NCI-H1694 treated with DMSO at 0.1 percent for 48 hours (cell line): ENCODE results near the gene THEMIS2.
A peak's percentile ranks its signal among the peaks of the same experiment; 100 is the strongest.
"Not testable (repeated sequence)": the region's sequence is repeated elsewhere in the genome, so short reads cannot be mapped to it uniquely, and the experiment has no call there.

ENCODE experiments used
- DNase-seq: peaks from one replicate; lab custom pipeline; 2025; lab: John Stamatoyannopoulos, UW

THEMIS2 gene

DNA sequence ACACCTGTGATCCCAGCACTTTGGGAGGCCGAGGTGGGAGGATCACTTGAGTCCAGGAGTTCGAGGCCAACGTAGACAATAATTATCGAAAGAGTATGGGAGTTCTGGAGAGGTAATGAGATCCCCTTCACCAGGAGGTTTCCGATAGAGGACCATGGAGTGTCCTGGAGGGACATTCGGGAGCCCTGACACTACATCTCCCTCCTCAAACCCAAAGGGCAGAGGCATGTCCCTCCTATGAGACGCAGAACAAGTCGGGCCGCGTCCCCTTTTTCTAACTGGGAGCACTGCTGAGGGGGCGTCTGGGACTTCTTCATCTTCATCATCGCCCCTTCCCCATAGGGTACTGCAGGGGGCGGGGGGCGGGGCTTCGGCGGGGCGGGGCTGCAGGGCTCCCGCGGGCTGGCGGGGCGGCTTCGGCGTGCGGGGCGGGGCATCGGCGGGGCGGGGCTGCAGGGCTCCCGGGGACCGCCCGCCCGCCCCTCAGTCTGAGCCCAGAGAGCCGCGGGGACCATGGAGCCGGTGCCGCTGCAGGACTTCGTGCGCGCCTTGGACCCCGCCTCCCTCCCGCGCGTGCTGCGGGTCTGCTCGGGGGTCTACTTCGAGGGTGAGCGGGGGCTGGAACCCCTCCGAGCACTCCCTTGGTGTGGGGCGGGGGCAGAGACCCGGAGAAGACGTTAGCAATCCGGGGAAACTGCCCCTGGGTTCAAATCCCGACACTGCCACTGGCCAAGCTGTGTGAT lies at the start of gene THEMIS2:
Gene THEMIS2 (plus strand): TSS at position 486 of the 743 bp plus-strand sequence. CDS start 28 bp downstream, at position 514.
- no peak for DNase-seq

DNA sequence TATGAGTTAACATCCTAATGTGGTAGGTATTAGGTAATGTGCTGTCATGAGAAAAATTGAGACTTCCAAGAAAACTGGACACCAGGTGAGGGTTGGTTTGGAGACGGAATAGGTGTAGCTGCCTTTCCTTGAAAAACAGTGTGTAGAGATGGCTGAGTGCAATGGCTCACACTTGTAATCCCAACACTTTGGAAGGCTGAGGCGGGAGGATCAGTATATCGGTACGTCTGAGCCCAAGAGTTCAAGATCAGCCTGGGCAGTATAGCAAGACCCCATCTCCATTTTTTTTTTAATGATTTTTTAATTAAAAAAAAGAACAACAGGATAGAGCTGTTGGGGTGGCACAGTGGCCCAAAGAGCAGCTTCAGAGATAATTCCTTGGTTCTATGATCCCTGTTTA lies 48.6 kb upstream of the THEMIS2 start:
- DNase-seq = no peak

DNA sequence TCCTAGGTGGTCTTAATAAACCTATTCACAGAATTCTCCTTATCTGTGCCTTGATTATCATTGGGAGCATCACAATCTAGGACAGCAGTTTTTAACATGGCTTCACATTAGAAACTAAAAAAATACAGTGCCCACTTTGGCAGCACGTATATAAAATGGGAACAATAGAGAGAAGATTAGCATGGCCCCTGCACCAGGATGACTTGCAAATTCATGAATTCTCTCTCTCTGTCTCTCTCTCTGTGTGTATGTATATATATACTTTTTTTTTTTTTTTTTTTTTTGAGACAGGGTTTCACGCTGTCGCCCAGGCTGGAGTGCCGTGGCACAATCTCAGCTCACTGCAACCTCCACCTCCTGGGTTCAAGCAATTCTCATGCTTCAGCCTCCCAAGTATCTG lies 47.9 kb upstream of the THEMIS2 start:
- no peak for DNase-seq

DNA sequence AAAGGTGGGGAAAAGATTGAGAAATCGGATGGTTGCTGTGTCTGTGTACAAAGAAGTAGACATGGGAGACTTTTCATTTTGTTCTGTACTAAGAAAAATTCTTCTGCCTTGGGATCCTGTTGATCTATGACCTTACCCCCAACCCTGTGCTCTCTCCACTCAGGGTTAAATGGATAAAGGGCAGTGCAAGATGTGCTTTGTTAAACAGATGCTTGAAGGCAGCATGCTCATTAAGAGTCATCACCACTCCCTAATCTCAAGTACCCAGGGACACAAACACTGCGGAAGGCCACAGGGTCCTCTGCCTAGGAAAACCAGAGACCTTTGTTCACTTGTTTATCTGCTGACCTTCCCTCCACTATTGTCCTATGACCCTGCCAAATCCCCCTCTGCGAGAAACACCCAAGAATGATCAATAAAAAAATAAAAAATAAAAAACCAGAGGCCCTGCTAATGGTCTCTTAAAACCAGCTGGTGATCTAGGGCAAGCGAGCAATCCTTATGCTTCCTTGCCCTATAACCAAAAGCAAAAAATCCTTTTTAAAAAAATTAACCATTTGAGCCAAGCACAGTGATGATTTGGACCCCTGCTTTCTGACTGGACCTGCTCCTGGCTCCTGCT lies 42.9 kb upstream of the THEMIS2 start:
- DNase-seq = not testable (repeated sequence)

DNA sequence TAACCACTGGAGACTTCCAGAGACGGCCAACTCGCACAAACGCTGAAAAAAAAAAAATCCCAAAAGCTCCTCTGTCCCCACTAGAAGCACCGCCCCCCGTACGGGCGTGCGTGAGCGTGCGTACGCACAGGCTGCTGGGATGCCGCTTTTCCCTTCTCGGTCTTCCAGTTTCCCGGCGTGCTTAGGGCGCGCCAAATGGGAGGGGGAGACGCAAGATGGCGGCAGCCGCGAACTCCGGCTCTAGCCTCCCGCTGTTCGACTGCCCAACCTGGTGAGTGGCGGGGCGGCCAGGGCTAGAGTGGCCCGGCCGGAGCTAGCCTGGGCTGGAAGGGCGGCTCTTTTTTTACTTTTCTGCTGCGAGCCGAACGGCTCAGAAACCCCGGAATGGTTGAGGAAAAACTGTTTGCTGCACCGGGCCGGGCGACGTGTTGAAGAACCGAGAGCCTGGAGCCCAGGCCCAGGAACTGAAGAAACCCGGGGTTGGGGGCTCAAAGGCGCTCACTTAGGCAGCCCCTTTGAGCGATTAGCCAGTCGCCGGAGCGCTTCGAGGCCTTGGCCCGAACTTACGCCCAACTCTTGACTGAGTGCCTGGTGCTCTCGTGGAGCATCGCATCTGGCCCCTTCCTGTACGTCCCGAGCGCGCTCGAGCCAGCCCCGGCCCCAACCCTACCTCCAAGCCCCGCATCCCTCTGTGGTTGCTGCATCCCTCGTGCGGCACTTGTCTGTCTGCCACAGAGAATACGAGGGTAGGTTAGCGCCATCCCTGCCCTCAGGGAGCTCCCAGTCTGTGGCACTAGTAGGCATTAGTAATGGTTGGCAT lies 41.5 kb upstream of the THEMIS2 start, which contains the start of gene PPP1R8:
Gene PPP1R8 (plus strand): TSS at position 162 of the 820 bp plus-strand sequence. CDS start 54 bp downstream, at position 216.
- peak; percentile 91 for DNase-seq

DNA sequence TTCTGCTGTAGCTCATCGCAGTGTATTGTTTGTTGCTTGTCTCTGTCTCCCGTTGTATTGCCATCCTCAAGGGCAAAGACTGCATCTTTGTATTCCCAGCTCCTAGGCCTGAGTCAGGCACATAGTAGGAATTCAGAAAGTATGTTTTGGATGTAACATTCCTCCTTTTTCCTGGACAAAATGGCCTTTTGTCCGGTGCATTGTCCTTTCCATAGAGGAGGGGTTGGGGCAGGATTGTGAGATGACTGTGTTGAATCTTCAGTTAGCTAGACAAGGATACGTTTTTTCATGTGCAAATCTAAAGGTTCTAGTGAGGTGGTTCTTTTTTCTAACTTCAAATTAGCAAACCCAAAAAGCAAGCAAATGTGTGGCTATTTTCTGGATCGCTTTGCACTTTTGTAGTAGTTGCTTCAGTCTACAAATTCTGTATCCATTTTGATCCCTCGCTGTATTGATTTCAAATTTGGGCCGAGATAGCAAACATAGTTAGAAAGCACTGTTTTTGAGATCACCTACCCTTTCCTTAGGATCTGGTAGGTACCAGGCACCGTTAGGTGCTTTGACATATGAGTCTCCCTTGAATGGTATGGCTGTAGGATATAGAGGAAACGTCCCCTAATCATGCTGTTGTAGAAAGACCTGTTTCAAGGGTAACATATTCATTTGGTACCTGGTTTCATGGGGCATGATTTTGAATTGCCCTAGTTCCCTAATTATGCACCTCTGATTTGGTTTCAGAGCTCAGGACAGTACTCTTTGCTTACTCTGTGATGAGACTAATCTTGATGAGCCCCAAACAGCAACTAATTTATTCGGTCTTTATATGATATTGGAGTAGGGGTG lies 40.6 kb upstream of the THEMIS2 start:
- DNase-seq = no peak

DNA sequence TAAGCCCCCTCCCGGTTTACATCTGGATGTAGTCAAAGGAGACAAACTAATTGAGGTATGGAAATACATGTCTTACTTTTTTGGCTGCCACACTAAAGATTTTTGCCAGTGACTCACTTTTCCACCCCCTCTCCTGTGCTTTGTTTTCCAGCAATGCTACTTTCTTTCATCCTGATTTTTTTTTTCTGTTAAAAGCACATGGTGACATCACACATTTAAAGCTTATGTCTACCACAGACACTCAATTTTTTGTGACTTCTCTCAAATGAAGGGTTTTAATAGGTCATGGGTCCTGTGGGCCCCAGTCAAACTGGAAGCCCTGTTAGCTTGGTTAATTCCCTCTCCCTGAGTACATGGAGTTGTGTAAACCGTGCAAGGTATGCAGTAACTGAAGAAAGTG lies 39.6 kb upstream of the THEMIS2 start:
- no peak for DNase-seq

DNA sequence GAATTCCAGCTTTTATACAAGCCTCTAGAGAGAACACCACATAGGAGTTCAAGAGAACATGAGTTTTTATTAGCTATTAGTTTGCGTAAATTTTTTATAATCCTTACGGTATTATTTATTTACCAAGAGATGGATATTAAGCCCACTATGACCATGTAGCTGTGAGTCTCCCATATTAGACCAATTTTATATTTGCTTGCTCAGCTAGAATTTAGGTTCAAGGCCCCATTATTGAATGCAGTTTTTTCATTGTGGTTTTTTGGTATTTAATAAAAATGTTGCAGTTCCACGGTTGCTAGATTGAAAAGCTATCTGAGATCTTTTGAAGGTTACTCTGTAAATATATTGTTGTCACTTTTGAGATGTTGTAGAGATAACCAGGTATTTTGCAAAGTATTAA lies 38.9 kb upstream of the THEMIS2 start:
- DNase-seq = no peak

DNA sequence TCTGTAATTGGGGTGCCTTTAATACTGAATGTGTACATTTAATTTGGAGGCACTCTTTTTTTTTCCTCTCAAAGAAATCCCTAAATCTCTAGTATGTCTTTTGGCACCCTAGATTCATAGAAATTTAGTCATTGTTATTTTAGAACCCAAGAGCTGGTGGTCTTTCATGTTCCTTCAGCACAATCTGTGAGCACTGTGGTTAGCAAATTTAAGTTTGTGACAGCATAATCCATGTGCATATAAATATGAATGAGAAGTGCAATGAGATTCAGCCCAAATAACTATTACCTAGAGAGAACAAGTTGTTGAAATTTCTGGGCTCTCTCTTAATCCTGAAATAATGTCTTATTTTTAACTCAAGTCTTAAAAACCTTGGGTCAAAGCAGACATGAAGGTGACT lies 37.3 kb upstream of the THEMIS2 start:
- no peak for DNase-seq

DNA sequence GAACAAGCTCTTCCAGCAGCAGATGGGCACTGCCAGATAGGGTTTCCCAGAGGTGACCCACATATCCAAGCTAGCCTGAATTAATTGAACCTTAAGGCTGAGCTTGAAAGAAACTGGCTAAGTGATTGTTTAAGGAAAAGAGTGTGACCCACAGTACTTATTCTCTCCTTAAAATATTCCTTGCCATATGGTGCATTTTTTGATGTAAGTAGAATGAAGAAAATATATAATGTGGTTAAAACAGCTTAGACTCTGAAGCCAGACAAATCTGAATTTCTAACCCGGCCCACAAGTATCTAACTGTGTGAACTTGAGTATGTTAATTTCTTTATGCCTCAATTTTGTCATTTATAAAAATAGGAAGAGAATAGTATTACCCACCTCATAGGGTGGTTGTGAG lies 36.8 kb upstream of the THEMIS2 start:
- no peak for DNase-seq

DNA sequence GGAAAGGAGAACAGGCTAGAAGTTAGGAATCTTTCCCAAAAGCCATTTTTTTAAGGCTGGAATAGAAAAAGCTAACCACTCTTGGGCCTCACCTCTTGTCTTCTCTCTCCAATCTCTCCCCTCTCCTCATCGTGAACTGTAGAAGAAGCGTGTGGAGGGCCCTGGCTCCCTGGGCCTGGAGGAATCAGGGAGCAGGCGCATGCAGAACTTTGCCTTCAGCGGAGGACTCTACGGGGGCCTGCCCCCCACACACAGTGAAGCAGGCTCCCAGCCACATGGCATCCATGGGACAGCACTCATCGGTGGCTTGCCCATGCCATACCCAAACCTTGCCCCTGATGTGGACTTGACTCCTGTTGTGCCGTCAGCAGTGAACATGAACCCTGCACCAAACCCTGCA lies 22.4 kb upstream of the THEMIS2 start:
- no peak for DNase-seq

DNA sequence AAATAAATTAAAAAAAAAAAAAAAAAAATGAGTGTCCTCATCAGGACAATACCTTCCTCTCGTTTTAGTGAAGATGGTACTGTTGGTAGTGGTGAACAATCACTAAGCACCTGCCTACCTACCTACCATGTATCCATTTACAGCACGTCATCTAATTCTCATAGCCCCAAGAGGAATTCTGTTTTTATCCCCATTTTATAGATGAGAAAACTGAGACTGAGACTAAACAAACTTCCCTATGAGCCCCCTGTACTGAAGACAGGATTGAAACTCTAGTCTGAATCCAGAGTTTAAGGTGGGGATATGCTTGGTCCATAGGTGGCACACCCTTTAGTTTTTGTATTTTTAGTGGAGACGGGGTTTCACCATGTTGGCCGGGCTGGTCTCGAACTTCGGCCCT lies 17.3 kb upstream of the THEMIS2 start:
- DNase-seq = no peak

DNA sequence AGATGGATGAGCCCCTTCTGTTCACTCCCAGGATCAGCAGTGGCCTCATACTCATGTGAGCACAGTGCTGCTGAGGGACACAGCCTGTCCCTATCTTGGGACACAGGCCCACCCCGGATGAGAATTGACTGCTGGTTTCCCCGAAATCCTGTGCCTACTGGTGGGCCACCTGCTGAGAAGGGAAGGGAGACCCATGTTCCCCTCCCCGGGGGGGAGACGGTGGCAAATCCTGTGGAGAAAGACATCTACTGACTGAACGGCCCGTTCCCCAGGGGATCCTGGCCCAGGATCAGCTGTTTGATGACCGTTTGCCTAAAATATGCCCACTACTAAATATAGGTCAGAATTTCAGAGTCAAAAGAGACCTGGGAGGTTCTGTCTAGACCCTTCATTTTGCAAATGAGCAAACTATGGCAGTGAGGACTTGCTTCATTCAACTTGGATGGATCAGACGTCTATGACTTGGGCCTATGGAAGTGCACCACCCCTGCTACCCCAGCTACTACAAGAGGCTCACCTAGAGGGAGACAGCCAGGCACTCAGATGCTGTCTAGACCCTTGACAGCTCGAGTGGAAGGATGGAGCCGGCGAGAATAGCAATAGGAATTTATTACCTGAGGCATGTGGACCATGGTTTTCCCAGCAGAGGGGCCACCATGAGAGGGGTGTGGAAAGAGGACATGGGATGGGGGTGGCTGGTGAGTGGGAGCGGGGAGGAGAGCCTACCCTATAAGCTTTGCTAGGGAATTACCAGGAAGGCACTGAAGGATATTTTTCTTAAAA lies 15.6 kb upstream of the THEMIS2 start:
- no peak for DNase-seq

DNA sequence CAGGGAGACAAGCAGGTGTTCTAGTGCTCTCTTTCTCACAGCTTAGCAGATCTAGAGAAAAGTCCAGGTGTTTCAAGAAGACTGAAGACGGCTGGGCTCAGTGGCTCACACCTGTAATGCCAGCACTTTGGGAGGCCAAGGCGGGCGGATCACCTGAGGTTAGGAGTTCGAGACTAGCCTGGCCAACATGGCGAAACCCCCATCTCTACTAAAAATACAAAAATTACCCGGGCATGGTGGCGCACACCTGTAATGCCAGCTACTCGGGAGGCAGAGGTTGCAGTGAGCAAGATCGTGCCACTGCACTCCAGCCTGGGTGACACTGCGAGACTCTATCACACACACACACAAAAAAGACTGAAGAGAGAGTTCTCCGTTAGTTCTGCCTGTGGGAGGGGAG lies 14.8 kb upstream of the THEMIS2 start:
- DNase-seq = not testable (repeated sequence)

DNA sequence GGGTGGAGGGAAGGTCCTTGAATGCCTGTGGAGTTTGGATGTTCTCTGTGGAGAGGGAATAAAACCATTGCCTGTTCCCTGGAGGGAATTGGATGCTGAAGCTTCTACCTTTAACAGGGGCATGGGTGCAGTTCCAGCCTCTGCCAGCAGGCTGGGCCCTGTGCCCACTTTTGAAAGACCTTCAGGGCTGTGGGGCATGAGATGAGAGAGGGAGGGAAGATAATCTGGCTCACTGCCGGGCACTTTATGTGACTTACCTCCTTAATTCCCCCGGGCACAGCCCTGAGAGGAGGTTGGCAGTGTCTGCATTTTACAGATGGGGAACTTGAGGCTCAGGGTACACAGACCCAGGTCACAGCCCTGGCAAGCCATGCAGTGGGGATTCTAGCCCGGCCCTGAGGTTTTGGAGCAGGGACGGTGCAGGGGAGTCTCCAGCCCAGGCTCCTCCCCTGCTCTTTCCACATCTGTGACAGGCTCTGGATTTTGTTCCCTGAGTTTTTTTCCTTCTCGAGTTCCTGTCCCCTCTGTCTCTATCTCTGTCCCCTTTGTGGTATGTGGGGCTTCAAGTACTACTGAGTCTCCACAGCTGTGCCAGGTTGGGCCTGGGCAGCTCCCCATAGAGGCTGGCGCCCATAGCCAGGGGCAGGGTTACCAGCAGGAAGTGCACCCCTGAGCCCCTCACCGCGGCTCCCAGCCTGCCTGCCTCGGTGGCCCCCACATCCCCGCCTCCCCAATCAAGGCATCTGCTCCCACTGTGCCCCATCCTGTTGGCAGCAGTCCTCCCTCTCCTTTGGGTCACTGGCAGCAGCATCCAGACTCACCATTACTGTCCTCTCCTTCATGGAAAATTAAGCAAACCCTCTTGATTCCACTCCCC lies 14.0 kb upstream of the THEMIS2 start:
- DNase-seq = peak; percentile 69

DNA sequence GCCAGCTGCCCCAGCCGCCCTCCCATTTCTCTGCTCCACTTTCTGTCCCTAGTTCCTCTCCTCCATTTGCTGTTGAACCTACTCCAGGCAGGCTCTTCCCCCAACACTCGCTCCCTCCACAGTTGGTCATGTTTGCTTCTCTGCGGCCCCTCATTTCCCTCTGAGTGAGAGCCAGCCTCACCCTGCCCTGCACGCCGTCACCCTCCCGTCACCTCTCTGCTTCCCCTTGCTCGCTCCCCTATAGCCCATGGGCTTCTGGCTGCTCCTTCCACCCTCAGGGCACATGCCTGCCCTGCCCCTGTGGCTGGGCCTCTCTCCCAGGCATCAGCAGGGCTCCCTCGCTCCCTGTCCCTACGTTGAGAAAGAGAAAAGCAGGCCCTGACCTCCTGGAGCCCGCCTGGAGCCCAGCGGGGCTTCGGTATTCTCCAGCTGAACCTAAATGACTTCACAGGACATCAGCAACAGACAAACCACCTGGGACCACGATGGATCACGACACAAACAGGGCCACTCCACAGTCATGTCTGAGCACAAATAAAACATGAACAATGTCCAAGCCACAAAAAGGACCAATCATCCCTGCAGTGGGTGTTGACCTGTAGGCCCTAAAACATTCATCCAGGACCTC lies 13.3 kb upstream of the THEMIS2 start:
- no peak for DNase-seq

DNA sequence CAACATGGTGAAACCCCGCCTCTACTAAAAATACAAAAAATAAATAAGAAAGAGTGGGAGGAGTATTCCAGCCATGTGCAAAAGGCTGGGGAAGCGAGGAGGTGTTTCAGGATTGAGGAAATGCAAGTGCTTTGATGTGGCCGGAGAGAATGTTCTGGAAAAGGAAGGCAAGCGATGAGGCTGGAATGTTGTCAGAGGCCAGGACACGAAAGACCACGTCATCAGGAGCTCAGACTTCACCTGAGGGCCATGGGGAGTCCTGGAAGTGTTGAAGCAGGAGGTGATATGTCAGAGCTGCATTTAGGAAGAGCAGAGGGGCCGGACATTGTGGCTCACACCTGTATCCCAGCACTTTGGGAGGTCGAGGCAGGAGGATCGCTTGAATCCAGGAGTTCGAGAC lies 10.9 kb upstream of the THEMIS2 start:
- no peak for DNase-seq

DNA sequence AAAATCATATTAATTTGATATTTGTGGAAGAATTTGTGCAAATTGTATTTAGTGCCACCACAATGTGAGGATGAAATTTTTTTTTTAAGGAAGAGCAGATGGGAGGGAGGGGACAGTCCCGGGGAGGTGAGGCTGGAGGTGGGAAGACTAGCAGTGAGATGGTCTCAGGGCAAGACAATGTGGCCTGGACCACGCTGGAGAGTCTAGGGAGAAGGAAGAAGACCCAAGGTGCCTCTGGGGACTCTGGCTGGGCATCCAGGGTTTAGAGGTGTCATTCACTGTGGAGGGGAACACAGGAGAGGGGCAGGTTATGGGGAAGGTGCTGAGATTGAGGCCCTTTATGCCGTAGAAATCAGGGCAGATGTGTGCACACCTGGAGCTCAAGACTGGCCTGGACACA lies 10.3 kb upstream of the THEMIS2 start:
- no peak for DNase-seq

DNA sequence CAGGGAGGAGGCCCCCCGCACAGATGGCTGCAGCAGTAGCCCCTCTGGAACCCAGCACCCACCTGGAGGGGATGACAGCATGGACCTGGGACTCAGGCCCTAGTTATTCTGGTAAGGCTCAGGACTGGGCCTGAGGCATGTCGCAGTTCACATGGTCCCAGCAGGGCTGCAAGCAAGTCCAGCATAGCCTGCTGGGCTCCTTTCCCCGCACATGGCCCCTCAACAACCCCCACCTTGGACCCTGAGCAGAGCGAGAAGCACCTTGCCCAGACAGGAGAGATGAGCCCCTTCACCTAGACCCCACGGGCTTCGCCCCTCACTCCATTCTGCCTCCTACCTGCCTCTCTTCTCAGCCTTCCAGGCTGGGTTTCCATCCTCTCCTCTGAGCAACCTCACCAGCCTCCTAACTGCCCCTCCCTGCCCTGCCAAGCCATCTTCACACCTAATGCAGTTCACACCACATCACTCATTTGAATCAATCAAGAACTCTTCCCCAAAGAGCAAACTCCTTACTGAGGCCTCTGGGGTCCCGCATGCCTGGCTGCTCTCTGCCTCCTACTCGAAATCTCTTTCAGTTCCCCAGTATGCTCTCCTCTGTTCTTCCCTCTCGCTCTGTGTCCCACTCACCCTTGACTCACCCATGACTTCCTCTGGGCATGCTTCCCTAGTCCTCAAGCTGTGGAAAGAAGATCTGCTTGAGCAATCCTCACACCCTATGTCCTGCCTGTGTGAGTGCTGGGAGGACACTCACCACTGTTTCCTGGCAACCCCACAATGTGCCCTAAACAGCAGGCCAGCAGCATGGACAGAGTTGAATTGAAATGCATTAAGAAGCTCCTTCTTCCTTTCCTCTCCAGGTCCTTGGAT lies 9.4 kb upstream of the THEMIS2 start:
- DNase-seq = no peak
